CD4-positive, alpha-beta T cell treated with Interleukin-6 for 4 hours (primary cell): Measurements from ENCODE around the gene FXYD6.

Experiments
- DNase-seq: peaks from one replicate; pipeline ENCODE4 v3.0.0-alpha.2; 2020; ENCODE audit warnings: mixed read lengths

Gene FXYD6

GRCh38 chr11:117909611-117910382 lies 33.3 kb upstream of the FXYD6 start:
- no peak for DNase-seq

DNA sequence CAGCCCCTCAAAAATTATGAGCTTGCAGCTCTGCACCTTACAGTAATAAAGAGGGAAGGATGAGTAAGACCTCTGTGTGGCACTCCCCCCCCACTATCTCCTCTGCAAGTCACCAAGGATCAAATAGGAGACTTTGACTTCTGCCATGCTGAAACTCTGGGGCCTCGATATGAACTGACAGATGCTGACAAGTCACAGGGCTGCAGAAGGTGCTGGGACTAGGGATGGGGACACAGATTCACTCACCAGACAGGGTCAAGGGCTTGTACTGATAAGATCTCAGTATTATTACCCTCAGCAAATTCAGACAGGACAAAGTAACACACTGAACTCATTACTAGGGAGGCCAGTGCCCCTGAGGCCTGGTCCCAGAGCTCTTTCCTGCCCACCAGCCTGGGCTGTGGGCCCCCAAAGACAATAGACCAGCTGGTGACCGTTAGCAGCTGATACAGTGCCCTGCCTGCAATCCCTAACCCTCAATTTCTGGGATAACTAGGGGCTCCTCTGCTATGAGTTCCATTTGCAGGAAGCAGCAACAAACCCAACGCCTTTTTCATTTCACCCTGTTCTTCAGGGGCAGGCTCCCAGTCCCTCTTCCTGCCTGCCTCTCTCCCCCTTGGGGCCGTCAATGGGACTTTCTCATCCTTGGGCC lies 32.6 kb upstream of the FXYD6 start:
- no peak for DNase-seq

GRCh38 chr11:117908109-117908895 lies 31.8 kb upstream of the FXYD6 start:
- DNase-seq, result no peak

GRCh38 chr11:117907276-117908108 lies 31.0 kb upstream of the FXYD6 start:
- DNase-seq, result peak; percentile 46

DNA sequence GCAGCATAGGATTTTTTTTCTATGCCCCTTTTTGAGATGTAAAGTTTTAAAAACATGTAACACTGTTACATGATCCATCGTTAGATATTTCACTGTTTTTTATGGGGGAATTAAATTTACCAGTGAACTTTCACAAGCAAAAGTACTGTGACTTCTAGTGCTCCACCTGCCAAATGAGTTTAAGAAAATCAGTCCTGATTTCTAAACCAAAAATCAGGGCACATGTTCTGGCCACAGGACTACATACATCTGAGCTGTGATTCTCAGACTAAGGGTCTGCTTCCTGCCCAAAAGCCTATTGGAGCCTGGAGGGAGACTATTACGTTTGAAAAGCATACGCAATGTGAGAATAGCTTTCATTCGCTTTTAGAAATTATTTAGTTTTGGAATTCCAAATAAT lies 30.3 kb upstream of the FXYD6 start:
- no peak for DNase-seq

- no peak for DNase-seq
Observed at GRCh38 chr11:117906126-117906525, 29.7 kb upstream of the FXYD6 start.

DNA sequence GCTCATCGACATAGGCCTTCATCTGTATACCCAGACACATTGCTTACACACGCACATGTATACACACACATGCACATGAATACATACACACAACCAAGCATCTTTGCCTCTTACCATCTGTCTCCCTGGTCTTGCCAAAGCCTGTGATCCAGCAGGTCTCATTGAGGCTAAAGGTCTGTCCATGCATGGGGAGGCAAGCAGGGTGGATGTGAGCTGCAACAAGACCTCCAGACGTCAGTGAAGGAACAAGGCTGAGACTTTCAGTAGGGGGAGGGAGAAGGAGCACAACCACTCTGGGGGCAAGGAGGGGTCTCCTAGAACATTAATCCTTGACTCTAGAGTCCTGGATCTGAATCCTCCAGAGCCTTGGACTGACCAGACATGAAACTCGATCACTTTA lies 29.1 kb upstream of the FXYD6 start:
- DNase-seq, result no peak

DNA sequence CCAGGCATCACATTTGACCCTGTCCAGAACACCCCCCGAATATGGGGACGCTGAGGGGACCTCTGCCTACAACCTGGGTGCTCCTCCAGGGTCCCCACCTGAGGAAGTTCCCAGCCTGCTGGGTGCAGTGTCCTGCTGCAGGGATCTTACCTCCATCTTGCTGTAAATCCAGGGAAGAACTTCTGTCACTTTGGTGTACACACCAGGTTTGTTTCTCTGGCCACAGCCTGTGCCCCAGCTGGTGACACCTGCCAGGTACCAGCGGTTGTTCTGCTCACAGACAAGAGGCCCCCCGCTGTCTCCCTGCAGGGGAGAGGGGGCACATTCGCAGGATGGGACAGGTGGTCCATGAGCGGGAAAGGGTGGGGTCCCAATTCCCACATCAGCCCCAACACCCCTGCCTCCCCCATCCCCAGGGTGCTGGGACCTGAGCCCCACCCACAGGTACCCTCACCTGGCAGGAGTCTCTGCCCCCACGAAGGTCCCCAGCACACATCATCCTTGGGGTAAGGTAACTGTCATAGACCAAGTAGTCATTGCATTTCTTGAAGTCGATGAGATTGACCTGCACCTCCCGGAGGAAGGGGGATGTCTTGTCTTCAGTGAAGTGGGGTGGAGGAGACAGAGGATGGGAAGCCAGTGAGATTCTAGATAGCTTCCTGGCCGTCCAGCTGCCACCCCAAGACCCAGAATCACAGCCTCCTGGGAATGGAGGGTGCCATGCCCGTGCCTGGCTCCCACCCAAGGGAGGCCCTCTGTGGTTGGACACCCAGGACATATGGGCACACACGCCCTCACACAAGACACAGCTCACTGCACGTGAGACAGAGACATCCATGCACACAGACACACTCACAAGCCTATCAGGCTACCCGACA lies 27.3 kb upstream of the FXYD6 start:
- no peak for DNase-seq

DNA sequence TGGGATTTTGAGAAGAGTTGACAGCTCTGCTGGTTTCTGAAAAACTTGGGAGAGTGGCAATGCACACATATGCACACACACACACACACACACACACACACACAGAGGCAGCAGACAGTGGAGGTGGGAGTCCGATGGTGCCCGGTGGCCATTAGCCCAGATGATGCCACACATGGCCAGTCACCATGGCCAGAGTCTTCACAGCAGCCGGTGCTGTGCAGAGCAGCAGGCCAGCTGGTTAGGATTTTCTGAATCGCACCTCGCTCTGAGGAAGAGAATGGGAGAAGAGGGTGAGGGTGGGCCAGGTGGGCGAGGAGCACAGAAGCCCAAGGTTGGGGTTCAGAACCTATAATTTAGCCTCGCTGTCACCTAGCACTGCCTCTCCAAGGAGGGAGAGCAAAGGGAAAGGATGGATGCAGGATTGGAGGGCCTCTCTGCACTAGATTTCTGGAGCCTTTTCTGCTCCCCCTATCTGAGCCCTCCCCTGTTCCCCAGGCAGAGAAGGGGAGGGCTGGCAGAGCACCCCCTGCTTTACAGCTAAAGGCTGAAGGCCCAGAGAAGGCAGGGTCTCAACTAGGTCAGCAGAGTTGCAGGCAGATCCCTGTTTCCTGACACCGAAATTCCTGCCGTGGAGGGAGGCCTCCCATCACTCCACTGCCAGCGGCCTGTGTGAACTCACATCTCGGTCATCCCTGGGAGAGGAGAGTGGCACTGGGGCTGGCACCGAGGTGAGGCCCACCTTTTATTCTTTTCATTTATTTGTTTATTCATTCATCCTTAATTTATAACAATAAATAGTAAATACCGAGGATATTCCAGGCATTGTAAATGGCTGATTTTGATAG lies 25.8 kb upstream of the FXYD6 start:
- DNase-seq, result no peak

- DNase-seq, result no peak
Observed at GRCh38 chr11:117901601-117902000, 25.1 kb upstream of the FXYD6 start.

DNA sequence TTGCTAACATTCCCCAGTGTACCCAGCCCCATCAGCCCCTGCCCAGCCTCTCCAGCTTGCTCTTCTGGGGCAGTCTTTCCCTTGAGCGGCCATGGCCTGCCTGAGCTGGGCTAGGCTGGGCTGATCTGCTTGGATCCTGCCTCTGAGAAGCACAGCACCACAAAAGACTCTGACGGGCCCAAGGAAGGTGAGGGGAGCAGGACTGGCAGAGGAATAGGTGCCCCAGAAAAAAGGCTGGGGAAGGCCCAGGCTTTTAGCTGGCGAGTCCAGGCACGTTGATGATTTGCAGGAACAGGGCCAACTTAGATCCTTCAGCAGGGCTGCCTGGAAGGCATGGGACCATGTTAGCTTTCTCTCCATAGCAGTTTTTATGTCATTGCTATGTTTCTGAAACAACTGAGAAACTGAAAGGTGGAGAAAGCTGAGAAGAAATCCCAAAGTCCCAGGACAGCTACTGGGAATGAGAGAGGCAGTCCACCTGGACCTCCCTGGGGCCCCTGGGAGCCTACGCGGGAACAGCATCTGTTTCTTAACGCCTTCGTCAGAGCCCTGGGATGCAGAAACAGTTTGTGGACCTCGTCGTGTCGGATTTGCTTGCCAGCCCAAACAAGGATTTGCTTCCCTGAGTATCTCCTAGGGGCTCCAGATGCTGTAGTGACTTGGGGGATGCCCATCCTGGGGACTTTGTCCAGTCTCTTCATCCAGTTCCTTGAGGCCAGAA lies 24.4 kb upstream of the FXYD6 start:
- no peak for DNase-seq

DNA sequence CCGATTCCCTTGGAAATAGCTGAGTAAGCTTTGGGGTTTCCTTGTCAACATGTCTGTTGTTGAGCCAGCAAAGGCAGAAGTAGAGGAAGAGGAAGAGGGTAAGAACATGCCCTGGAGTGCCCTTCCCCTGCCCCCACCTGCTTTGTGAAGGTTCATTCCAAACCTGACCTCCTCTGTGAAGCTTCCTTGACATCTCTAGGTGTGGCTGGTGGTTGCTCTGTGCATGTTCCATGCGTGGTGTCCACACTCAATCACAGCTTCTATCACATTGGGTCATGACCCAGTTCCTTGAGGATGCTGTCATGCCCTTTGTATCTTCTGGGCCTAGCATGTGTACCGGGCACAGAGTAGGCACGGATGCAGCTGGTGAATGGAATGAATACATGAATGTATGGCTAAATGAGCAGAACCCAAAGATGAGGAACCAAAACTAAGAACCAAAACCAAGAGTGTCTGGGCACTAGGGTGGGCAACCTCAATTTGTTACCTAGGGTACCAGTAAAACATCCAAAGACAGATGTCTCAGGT lies 23.7 kb upstream of the FXYD6 start:
- DNase-seq, result no peak

GRCh38 chr11:117898059-117898458 lies 21.6 kb upstream of the FXYD6 start:
- no peak for DNase-seq

DNA sequence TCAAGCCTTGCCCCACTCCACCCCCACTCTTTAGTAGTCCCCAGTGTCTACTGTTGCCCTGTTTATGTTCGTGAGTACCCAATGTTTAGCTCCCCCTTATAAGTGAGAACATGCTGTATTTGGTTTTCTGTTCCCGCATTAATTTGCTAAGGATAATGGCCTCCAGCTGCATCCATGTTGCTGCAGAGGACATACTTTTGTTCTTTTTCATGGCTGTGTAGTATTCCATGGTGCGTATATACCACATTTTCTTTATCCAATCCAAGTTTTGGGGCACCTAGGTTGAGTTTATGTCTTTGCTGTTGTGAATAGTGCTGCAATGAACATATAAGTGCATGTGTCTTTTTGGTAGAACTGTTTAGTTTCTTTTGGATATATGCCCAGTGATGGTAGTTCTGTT lies 16.2 kb upstream of the FXYD6 start:
- no peak for DNase-seq

DNA sequence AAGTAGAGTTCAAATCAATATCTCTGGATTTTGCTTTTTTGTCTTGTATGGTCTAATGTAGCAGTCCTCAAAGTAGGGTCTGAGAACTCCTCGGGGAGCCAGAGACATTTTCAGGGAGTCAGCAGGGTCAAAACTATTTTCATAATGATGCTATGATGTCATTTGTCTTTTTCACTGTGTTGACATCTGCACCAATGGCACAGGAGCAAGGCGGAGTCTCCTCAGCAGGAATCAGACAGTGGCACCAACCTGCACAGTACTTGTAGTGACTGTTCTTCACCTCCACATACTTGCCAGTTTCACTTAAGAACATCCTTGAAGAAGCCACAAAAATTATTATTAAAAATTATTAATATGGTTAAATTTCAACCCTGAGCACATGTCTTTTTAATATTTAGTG lies 14.9 kb upstream of the FXYD6 start:
- no peak for DNase-seq

DNA sequence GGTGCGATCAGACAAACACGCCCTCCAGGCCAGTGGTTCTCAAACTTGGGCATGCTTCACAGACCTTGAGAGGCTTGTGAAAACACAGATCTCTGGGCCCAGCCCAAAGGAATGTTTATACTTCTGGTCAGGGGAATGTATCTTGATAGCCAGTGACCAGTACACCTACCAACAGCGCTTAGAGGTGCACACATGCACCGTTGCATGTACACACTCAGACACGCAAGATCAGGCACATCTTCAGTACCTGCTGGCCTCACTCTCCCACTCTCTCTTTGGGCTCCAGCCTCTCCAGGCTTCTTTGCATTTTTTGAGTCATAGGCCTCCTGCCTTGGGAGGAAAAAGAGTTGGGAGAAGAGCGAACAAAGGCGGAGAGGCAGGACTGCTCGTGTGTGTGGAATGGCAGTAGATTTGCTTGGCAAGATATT lies 11.7 kb upstream of the FXYD6 start:
- DNase-seq, result no peak

GRCh38 chr11:117887431-117888138 lies 11.1 kb upstream of the FXYD6 start:
- no peak for DNase-seq

GRCh38 chr11:117885777-117886176 lies 9.3 kb upstream of the FXYD6 start:
- no peak for DNase-seq

GRCh38 chr11:117884994-117885393 lies 8.5 kb upstream of the FXYD6 start:
- no peak for DNase-seq
